GM23338 (cell line): ENCODE data around the gene RHBDD1. TPM values are rescaled to one million over a fixed set of nuclear protein-coding genes. Genes with fewer than 3 reads are reported as not detected.

Experiments
- ATAC-seq: fragments of 200-7000 bp; cut with Tn5 transposase; 3 replicates; pipeline ENCODE4 v1.9.1; 2020
- DNase-seq: peaks from one replicate; pipeline ENCODE4 v3.0.0-alpha.2; 2015; ENCODE audit warnings: low spot score
- H2AFZ ChIP-seq: fragments of 200-600 bp; sonication (generic); 2 replicates; pipeline ENCODE4 v1.8.0; 2016; ENCODE audit warnings: antibody characterized with exemption, mild to moderate bottlenecking, moderate library complexity
- H3F3A ChIP-seq: fragments of 200-600 bp; sonication (generic); replicated peaks from 2 replicates; pipeline ENCODE4 v1.8.0; 2017; ENCODE audit warnings: antibody characterized with exemption, mixed run types, low read depth
- H3K27ac ChIP-seq: fragments of 200-600 bp; sonication (generic); 2 replicates; pipeline ENCODE4 v1.6.1; 2016; ENCODE audit warnings: low read depth
- H3K27me3 ChIP-seq: fragments of 200-600 bp; sonication (generic); 2 replicates; pipeline ENCODE4 v1.8.0; 2016; ENCODE audit warnings: mild to moderate bottlenecking, mixed run types, moderate library complexity; ENCODE audit not compliant: insufficient read depth
- H3K36me3 ChIP-seq: fragments of 200-600 bp; sonication (generic); 2 replicates; pipeline ENCODE4 v1.8.0; 2016; ENCODE audit warnings: mild to moderate bottlenecking; ENCODE audit not compliant: insufficient read depth
- H3K4me1 ChIP-seq: fragments of 200-600 bp; sonication (generic); 2 replicates; pipeline ENCODE4 v1.8.0; 2016; ENCODE audit warnings: mild to moderate bottlenecking, moderate library complexity; ENCODE audit not compliant: insufficient read depth
- H3K4me2 ChIP-seq: fragments of 200-600 bp; sonication (generic); 2 replicates; pipeline ENCODE4 v1.7.1; 2017; ENCODE audit warnings: mixed run types
- H3K4me3 ChIP-seq: fragments of 200-600 bp; sonication (generic); 2 replicates; pipeline ENCODE4 v1.6.1; 2016; ENCODE audit warnings: mixed run types
- H3K79me2 ChIP-seq: fragments of 200-600 bp; sonication (generic); replicated peaks from 2 replicates; pipeline ENCODE4 v1.8.0; 2017; ENCODE audit warnings: mild to moderate bottlenecking; ENCODE audit not compliant: insufficient read depth
- H3K9me2 ChIP-seq: fragments of 200-600 bp; sonication (generic); 2 replicates; pipeline ENCODE4 v1.8.0; 2017; ENCODE audit not compliant: insufficient read depth
- H4K20me1 ChIP-seq: fragments of 200-600 bp; sonication (generic); replicated peaks from 2 replicates; pipeline ENCODE4 v1.8.0; 2017; ENCODE audit warnings: mild to moderate bottlenecking; ENCODE audit not compliant: insufficient read depth
- H3K27ac Mint-ChIP-seq: 2 replicates; pipeline ENCODE4 v1.8.0; 2020; ENCODE audit warnings: inconsistent platforms, mild to moderate bottlenecking, moderate library complexity, mixed read lengths
- H3K27me3 Mint-ChIP-seq: 3 replicates; pipeline ENCODE4 v1.8.0; 2022; ENCODE audit warnings: low read depth, mild to moderate bottlenecking, moderate library complexity, mixed read lengths, inconsistent platforms; ENCODE audit not compliant: insufficient read depth, poor library complexity
- H3K36me3 Mint-ChIP-seq: 3 replicates; pipeline ENCODE4 v1.8.0; 2021; ENCODE audit warnings: low read depth, mild to moderate bottlenecking, inconsistent platforms, moderate library complexity, mixed read lengths
- H3K4me1 Mint-ChIP-seq: 3 replicates; pipeline ENCODE4 v1.8.0; 2020; ENCODE audit warnings: mild to moderate bottlenecking, inconsistent platforms, mixed read lengths
- H3K4me3 Mint-ChIP-seq: 3 replicates; pipeline ENCODE4 v1.8.0; 2021; ENCODE audit warnings: moderate library complexity, mild to moderate bottlenecking, inconsistent platforms, mixed read lengths
- H3K9me3 Mint-ChIP-seq: 3 replicates; pipeline ENCODE4 v1.8.0; 2020; ENCODE audit warnings: moderate library complexity, mild to moderate bottlenecking, inconsistent platforms, mixed read lengths
- CREB1 ChIP-seq: fragments of 250-450 bp; sonication (Bioruptor Pico); IDR thresholded peaks from 2 replicates; pipeline ENCODE4 v1.5.0; 2020; ENCODE audit warnings: low read depth, mild to moderate bottlenecking, moderate library complexity
- EZH2 ChIP-seq: fragments of 200-600 bp; sonication (generic); IDR thresholded peaks from one replicate; pipeline ENCODE4 v1.8.0; 2017; ENCODE audit warnings: antibody characterized with exemption, mild to moderate bottlenecking, low read depth; ENCODE audit not compliant: unreplicated experiment
- EZH2phosphoT487 ChIP-seq: fragments of 200-600 bp; sonication (generic); IDR thresholded peaks from one replicate; pipeline ENCODE4 v1.8.1; 2018; ENCODE audit warnings: antibody characterized with exemption; ENCODE audit not compliant: unreplicated experiment
- JUNB ChIP-seq: IDR thresholded peaks from one replicate; pipeline ENCODE4 v1.6.1; 2016; ENCODE audit warnings: antibody characterized with exemption; ENCODE audit not compliant: unreplicated experiment
- NANOG ChIP-seq: IDR thresholded peaks from 2 replicates; pipeline ENCODE4 v1.6.1; 2016; ENCODE audit warnings: antibody characterized with exemption, borderline replicate concordance
- POLR2AphosphoS5 ChIP-seq: IDR thresholded peaks from 2 replicates; pipeline ENCODE4 v1.6.1; 2016; ENCODE audit warnings: antibody characterized with exemption, low read depth
- STAT1 ChIP-seq: IDR thresholded peaks from one replicate; pipeline ENCODE4 v1.6.1; 2016; ENCODE audit warnings: antibody characterized with exemption; ENCODE audit not compliant: unreplicated experiment
- ZNF114 ChIP-seq: fragments of 250-450 bp; sonication (Bioruptor Pico); IDR thresholded peaks from 2 replicates; pipeline ENCODE4 v1.5.0; 2020; ENCODE audit warnings: mild to moderate bottlenecking, moderate library complexity
- ZNF331 ChIP-seq: fragments of 250-450 bp; sonication (Bioruptor Pico); IDR thresholded peaks from 2 replicates; pipeline ENCODE4 v1.5.0; 2020; ENCODE audit warnings: low read depth, mild to moderate bottlenecking, moderate library complexity
- polyA plus RNA-seq: library from polyadenylated mRNA; unstranded; fragments of >200 nt; fragmentation: Nextera tagmentation; extraction: Ambion mirVana; gene quantifications from 2 replicates; pipeline ENCODE4 v1.2.1, GENCODE V29; 2016
- total RNA-seq: library from RNA; depleted of rRNA; stranded (reverse); fragments of >200 nt; shearing (Covaris generic); gene quantifications from 2 replicates; pipeline ENCODE4 v1.2.3, GENCODE V29; 2014
- TF ChIP-seq, protein P1 (sequence below): fragments of 250-450 bp; sonication (Bioruptor Pico); IDR thresholded peaks from 2 replicates; pipeline ENCODE4 v1.5.0; 2020; ENCODE audit warnings: mild to moderate bottlenecking, moderate library complexity
- TF ChIP-seq, protein P2 (sequence below): IDR thresholded peaks from 2 replicates; pipeline ENCODE4 v1.6.1; 2016; ENCODE audit warnings: antibody characterized with exemption
- TF ChIP-seq, protein P3 (sequence below): IDR thresholded peaks from one replicate; pipeline ENCODE4 v1.6.1; 2018; ENCODE audit warnings: antibody characterized with exemption; ENCODE audit not compliant: unreplicated experiment
- TF ChIP-seq, protein P4 (sequence below), 2 experiments: fragments of 200-600 bp in 1 of 2; sonication (generic) in 1 of 2; conservative IDR thresholded peaks; 2 replicates each; pipeline versions ENCODE4 v1.5.1 to v1.6.1; 2016 to 2017; ENCODE audit warnings: antibody characterized with exemption in 2 of 2, low read depth in 2 of 2, mild to moderate bottlenecking in 2 of 2, moderate library complexity in 1 of 2

Gene RHBDD1
- total and polyA plus RNA-seq, 2 experiments from 2014 or later, result 7.3 to 13.0 TPM

DNA sequence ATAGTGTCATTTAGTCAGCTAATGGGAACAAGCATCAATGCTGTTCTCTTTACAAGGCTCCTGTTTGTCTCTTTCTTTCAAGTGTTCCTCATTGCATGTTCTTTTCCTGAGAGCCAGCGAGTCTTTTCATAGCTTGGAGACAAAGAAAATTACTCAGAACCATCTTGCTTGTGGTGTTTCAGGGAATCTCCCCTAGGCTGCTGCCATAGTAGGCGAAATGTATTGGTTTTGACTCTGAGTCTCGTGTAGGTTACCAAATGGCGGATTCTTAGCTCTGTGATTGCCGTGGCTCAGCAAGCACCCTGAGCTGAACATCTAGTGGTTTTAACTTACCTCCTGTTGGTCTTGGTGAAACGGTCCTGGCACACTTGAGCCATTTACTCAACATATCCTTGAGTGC, 68.7 kb downstream of the RHBDD1 start:
- H3K36me3 Mint-ChIP-seq, result no peaks in the 10 kb centered on the region; the same call in 2 of the 3 replicates
- H3K4me2 ChIP-seq, result no peak overlapping the region
- no peaks in the 10 kb centered on the region for H3K4me1 Mint-ChIP-seq
- H3K36me3 ChIP-seq, result no peaks in the 10 kb centered on the region
- H3K4me3 ChIP-seq, result no peak overlapping the region
- TF ChIP-seq ZNF114 (no peak), ZNF331 (CRISPR knock-in tag) (no peak), STAT1 (no peak), JUNB (no peak), NANOG (no peak), CREB1 (CRISPR knock-in tag) (no peak), EZH2 (no peak), POLR2AphosphoS5 (no peak), EZH2phosphoT487 (no peak)
- TF ChIP-seq, protein P1, sequence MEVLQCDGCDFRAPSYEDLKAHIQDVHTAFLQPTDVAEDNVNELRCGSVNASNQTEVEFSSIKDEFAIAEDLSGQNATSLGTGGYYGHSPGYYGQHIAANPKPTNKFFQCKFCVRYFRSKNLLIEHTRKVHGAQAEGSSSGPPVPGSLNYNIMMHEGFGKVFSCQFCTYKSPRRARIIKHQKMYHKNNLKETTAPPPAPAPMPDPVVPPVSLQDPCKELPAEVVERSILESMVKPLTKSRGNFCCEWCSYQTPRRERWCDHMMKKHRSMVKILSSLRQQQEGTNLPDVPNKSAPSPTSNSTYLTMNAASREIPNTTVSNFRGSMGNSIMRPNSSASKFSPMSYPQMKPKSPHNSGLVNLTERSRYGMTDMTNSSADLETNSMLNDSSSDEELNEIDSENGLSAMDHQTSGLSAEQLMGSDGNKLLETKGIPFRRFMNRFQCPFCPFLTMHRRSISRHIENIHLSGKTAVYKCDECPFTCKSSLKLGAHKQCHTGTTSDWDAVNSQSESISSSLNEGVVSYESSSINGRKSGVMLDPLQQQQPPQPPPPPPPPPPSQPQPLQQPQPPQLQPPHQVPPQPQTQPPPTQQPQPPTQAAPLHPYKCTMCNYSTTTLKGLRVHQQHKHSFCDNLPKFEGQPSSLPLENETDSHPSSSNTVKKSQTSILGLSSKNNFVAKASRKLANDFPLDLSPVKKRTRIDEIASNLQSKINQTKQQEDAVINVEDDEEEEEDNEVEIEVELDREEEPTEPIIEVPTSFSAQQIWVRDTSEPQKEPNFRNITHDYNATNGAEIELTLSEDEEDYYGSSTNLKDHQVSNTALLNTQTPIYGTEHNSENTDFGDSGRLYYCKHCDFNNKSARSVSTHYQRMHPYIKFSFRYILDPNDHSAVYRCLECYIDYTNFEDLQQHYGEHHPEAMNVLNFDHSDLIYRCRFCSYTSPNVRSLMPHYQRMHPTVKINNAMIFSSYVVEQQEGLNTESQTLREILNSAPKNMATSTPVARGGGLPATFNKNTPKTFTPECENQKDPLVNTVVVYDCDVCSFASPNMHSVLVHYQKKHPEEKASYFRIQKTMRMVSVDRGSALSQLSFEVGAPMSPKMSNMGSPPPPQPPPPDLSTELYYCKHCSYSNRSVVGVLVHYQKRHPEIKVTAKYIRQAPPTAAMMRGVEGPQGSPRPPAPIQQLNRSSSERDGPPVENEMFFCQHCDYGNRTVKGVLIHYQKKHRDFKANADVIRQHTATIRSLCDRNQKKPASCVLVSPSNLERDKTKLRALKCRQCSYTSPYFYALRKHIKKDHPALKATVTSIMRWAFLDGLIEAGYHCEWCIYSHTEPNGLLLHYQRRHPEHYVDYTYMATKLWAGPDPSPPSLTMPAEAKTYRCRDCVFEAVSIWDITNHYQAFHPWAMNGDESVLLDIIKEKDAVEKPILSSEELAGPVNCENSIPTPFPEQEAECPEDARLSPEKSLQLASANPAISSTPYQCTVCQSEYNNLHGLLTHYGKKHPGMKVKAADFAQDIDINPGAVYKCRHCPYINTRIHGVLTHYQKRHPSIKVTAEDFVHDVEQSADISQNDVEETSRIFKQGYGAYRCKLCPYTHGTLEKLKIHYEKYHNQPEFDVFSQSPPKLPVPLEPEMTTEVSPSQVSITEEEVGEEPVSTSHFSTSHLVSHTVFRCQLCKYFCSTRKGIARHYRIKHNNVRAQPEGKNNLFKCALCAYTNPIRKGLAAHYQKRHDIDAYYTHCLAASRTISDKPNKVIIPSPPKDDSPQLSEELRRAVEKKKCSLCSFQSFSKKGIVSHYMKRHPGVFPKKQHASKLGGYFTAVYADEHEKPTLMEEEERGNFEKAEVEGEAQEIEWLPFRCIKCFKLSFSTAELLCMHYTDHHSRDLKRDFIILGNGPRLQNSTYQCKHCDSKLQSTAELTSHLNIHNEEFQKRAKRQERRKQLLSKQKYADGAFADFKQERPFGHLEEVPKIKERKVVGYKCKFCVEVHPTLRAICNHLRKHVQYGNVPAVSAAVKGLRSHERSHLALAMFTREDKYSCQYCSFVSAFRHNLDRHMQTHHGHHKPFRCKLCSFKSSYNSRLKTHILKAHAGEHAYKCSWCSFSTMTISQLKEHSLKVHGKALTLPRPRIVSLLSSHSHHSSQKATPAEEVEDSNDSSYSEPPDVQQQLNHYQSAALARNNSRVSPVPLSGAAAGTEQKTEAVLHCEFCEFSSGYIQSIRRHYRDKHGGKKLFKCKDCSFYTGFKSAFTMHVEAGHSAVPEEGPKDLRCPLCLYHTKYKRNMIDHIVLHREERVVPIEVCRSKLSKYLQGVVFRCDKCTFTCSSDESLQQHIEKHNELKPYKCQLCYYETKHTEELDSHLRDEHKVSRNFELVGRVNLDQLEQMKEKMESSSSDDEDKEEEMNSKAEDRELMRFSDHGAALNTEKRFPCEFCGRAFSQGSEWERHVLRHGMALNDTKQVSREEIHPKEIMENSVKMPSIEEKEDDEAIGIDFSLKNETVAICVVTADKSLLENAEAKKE (CRISPR knock-in tag), result no peak
- TF ChIP-seq, protein P2, sequence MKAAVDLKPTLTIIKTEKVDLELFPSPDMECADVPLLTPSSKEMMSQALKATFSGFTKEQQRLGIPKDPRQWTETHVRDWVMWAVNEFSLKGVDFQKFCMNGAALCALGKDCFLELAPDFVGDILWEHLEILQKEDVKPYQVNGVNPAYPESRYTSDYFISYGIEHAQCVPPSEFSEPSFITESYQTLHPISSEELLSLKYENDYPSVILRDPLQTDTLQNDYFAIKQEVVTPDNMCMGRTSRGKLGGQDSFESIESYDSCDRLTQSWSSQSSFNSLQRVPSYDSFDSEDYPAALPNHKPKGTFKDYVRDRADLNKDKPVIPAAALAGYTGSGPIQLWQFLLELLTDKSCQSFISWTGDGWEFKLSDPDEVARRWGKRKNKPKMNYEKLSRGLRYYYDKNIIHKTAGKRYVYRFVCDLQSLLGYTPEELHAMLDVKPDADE, result no peak
- TF ChIP-seq, protein P3, sequence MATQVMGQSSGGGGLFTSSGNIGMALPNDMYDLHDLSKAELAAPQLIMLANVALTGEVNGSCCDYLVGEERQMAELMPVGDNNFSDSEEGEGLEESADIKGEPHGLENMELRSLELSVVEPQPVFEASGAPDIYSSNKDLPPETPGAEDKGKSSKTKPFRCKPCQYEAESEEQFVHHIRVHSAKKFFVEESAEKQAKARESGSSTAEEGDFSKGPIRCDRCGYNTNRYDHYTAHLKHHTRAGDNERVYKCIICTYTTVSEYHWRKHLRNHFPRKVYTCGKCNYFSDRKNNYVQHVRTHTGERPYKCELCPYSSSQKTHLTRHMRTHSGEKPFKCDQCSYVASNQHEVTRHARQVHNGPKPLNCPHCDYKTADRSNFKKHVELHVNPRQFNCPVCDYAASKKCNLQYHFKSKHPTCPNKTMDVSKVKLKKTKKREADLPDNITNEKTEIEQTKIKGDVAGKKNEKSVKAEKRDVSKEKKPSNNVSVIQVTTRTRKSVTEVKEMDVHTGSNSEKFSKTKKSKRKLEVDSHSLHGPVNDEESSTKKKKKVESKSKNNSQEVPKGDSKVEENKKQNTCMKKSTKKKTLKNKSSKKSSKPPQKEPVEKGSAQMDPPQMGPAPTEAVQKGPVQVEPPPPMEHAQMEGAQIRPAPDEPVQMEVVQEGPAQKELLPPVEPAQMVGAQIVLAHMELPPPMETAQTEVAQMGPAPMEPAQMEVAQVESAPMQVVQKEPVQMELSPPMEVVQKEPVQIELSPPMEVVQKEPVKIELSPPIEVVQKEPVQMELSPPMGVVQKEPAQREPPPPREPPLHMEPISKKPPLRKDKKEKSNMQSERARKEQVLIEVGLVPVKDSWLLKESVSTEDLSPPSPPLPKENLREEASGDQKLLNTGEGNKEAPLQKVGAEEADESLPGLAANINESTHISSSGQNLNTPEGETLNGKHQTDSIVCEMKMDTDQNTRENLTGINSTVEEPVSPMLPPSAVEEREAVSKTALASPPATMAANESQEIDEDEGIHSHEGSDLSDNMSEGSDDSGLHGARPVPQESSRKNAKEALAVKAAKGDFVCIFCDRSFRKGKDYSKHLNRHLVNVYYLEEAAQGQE, result no peak
- TF ChIP-seq, protein P4, sequence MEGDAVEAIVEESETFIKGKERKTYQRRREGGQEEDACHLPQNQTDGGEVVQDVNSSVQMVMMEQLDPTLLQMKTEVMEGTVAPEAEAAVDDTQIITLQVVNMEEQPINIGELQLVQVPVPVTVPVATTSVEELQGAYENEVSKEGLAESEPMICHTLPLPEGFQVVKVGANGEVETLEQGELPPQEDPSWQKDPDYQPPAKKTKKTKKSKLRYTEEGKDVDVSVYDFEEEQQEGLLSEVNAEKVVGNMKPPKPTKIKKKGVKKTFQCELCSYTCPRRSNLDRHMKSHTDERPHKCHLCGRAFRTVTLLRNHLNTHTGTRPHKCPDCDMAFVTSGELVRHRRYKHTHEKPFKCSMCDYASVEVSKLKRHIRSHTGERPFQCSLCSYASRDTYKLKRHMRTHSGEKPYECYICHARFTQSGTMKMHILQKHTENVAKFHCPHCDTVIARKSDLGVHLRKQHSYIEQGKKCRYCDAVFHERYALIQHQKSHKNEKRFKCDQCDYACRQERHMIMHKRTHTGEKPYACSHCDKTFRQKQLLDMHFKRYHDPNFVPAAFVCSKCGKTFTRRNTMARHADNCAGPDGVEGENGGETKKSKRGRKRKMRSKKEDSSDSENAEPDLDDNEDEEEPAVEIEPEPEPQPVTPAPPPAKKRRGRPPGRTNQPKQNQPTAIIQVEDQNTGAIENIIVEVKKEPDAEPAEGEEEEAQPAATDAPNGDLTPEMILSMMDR (conservative IDR thresholded peaks at IDR 0.05; ENCODE audit: low read depth in 2 of 2), result no peak
- no peaks in the 10 kb centered on the region for H3F3A ChIP-seq
- peaks cover 1% of the 10 kb centered on the region for H3K27me3 Mint-ChIP-seq
- no peaks in the 10 kb centered on the region for H3K4me1 ChIP-seq
- H3K27ac Mint-ChIP-seq, result no peak overlapping the region
- H3K4me3 Mint-ChIP-seq, result no peak overlapping the region
- no peaks in the 10 kb centered on the region for H3K79me2 ChIP-seq
- 0 out of 2 replicates have a peak, but pooled peaks cover 2% of the 10 kb centered on the region for H3K9me2 ChIP-seq
- DNase-seq, result no peak
- no peak overlapping the region for H2AFZ ChIP-seq
- no peak overlapping the region for H3K27ac ChIP-seq
- no peaks in the 10 kb centered on the region; the same call in 1 of the 2 replicates for H4K20me1 ChIP-seq
- no peaks in the 10 kb centered on the region for H3K27me3 ChIP-seq
- ATAC-seq, result no peak
- H3K9me3 Mint-ChIP-seq, result no peaks in the 10 kb centered on the region
